Activated CD4-positive, alpha-beta T cell treated with anti-CD3 and anti-CD28 coated beads, Interleukin-2, amount 50 U/mL, for 24 hours (primary cell): Measurements from ENCODE around the gene PRSS57.

Experiments
- DNase-seq, 2 donors: peaks; one replicate each; pipeline ENCODE4 v3.0.0-alpha.2; 2020; ENCODE audit warnings: low read depth in 1 of 2, low spot score in 1 of 2

PRSS57 gene

DNA sequence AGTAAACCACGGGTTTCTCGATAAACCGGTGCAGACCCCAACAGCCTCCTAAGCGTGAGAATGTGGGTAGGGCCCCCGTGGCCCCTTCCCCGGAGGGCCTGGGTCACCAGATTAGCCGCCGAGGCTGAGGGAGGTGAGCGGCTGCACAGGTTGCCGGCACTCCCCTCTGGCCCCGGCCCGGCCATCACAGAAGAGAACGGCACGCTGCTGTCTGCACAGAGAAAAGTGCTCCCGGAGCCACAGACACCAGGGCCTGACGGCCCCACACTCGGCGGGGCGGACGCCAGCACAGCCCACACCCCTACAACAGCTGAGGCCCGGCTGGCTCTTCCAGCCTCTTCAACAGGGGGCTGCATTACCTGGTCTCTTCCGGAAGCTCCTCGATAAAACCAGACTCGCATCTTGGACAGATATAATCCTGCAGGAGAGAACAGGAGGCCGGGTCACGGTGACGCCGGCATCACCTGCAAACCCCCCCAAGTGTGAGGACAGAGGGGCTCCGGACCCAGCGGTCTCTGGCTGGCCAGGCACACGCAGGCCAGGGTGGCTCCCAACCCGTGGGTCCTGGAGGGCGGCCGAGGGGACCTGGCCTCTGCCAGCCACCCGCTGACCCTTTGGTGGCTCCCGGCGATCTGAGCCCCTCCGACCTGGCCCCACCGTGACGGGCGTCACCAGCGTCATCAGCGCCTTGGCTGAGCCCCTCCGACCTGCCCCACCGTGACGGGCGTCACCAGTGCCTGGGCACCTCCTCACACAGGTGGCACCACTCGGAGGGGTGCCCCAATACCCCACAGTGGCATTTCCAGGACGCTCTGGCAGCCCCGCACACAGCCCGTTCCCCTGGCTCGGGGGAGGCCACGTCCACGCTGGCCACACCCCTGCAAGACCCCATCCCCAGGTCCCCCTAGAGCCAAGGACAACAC lies 42.5 kb downstream of the PRSS57 start:
- no peak for DNase-seq

GRCh38 chr19:651991-652390 lies 43.3 kb downstream of the PRSS57 start:
- no peak for DNase-seq

DNA sequence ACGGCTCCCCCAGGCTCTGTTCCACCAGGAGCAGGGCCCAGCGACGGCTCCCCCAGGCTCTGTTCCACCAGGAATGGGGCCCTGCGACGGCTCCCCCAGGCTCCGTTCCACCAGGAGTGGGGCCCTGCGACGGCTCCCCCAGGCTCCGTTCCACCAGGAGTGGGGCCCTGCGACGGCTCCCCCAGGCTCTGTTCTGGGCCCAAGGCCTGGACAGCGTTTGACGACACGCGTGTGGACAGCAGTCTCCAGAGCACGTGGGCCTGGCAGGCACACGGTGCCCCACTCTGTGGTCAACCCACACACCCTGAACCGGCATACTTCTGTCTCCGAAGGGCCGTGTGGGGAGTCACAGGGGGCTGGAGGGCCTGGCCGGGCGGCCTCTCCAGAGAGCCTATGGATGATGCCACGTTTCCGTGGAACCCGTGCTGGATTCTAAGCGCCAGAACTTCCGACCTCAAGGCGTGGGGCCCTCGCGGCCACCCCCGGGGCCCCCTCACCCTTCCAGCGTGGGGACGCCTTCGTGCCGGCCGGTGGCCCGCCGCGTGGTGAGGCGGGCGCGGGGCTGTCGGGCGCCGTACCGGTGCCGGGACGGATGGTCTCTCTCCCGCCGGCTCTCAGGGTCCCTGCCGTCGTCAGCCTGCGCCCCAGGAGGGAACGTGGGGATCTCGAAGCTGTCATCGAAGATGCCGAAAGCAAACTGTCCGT lies 44.0 kb downstream of the PRSS57 start:
- no peak for DNase-seq

GRCh38 chr19:650121-650520 lies 45.1 kb downstream of the PRSS57 start:
- DNase-seq = no peak

DNA sequence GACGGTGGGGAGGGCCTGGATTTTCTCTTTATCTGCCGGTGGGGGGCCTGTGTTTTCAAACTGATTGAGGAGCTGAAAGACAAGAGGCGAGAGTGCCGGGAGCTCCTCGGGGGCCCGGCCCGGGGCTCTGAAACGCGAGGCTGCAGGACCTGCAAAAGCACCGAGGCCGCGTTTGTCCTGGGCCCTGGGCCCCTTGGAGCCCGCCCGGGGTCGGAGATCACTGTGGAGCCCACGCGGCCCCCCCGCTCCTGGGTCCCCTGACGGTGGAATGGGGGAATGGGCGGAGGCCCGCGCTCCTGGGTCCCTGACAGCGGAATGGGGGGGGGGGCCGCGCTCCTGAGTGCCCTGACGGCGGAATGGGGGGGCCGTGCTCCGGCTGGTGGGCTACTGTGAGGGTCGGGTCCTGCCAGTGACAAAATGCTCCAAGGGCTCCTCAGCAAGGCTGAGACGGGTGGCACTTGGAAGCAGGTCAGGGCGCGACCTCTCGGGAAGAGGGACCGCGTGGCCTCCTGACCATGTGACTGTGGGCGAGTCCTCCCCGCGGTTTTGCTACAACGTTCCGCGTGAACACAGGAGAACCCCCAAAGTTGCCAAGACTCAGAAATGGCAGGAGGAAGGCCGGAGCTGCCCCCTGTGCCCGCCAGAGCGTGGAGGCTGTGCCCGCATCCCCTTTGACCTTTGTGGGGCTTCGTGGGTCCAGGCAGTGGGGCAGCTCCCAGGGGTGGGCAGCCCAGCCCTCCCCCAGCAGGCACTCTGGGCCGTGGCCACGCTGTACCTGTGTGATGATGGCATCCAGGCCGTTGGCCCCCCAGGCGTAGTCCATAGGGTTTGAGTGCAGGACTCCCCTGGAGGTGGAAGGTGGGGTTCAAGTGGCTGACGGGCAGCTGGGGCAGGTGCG lies 46.1 kb downstream of the PRSS57 start:
- DNase-seq = no peak

GRCh38 chr19:648305-648704 lies 46.9 kb downstream of the PRSS57 start:
- DNase-seq = no peak

GRCh38 chr19:647566-648284 lies 47.5 kb downstream of the PRSS57 start:
- DNase-seq = no peak

- DNase-seq = no peak
Measured at GRCh38 chr19:646779-647565, 48.3 kb downstream of the PRSS57 start.

- DNase-seq = no peak
Measured at GRCh38 chr19:645912-646778, 49.1 kb downstream of the PRSS57 start.

GRCh38 chr19:644789-645188 lies 50.5 kb downstream of the PRSS57 start:
- DNase-seq = no peak

GRCh38 chr19:644363-644762 lies 50.9 kb downstream of the PRSS57 start:
- no peak for DNase-seq

DNA sequence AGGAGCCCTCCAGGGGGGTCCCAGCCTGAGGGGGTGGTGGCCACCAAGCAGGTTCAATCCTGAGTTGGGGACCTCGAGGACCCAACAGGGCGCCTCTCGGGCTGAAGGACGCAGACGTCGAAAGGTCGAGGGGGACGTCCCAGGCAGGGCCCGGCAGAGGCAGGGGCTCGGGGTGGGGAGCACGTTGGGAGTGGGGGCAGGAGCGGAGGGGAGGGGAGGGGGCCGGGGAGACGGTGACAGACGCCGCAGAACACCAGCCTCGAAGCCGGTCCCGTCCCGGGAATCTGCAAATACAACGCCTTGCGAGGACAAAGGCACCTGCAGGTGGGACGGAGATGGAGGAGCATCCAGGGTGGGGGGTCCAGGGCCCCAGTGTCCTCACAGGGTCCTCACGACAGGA lies 51.5 kb downstream of the PRSS57 start:
- DNase-seq = no peak

DNA sequence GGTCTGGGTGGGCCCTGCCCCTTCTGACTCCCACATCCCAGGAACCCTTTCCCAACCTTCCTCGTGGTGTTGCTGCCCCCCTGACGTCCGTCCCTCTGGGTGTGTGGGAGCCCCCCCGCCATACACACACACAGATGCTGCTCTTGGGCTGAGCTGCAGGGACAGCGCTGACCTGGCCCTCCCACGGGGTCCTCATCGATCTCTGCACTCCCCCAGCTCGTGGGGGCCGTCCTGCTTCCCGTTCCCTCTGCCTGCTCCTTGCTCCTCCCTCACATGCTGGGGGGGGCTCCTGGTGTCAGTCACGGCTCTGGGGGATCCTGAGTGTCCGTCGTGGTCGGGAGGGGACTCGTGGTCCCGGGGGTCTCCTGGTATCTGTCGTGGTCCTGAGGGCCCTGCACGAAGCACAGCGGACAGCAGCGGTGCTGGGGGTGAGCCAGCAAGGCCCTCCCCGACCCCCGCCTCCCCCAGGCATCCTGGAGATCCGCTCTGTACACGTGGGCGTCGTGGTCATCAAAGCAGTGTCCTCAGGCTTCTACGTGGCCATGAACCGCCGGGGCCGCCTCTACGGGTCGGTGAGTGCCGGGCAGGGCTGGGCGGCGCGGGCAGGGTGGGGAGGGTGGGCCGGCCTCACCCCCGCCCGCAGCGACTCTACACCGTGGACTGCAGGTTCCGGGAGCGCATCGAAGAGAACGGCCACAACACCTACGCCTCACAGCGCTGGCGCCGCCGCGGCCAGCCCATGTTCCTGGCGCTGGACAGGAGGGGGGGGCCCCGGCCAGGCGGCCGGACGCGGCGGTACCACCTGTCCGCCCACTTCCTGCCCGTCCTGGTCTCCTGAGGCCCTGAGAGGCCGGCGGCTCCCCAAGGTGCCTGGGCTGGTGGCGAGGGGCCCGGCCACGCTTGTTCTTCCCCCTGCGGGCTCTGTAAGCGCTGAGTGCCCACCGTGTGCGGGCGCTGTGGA lies 52.2 kb downstream of the PRSS57 start:
- DNase-seq = no peak

GRCh38 chr19:641702-642101 lies 53.5 kb downstream of the PRSS57 start:
- no peak for DNase-seq

GRCh38 chr19:640606-641189 lies 54.6 kb downstream of the PRSS57 start:
- no peak for DNase-seq

- DNase-seq = no peak
Measured at GRCh38 chr19:640161-640558, 55.1 kb downstream of the PRSS57 start.
